HG02943 (cell line): ENCODE results near the gene OR52E5.
A peak's percentile ranks its signal among the peaks of the same experiment; 100 is the strongest.

ENCODE experiments used
- ATAC-seq: cut with Tn5 transposase; IDR thresholded peaks from one replicate; pipeline ENCODE4 v1.9.1; 2021; ENCODE audit warnings: mild to moderate bottlenecking, low read depth, moderate library complexity; ENCODE audit not compliant: unreplicated experiment

The OR52E5 gene

GRCh38 chr11:5892908-5893307, at the start of gene OR52E5:
TSS of gene OR52E5 (plus strand) at chr11:5893208. CDS start at chr11:5900777, 7,569 bp downstream.
- ATAC-seq, result no peak

- no peak for ATAC-seq
Observed at GRCh38 chr11:5846701-5847100, 46.3 kb upstream of the OR52E5 start.

GRCh38 chr11:5847711-5848110, 45.3 kb upstream of the OR52E5 start:
- no peak for ATAC-seq

GRCh38 chr11:5851002-5851401, 42.0 kb upstream of the OR52E5 start:
- ATAC-seq, result no peak

GRCh38 chr11:5857590-5857989, 35.4 kb upstream of the OR52E5 start, which contains the start of gene OR52E8:
TSS of gene OR52E8 (minus strand) at chr11:5857690. CDS start at chr11:5857690, 0 bp downstream.
- no peak for ATAC-seq

GRCh38 chr11:5865826-5866225, 27.2 kb upstream of the OR52E5 start:
- ATAC-seq, result no peak

GRCh38 chr11:5878564-5878963, 14.4 kb upstream of the OR52E5 start:
- no peak for ATAC-seq

GRCh38 chr11:5880329-5880728, 12.7 kb upstream of the OR52E5 start, which contains the start of gene OR52E4:
TSS of gene OR52E4 (plus strand) at chr11:5880629. CDS start at chr11:5884293, 3,664 bp downstream.
- ATAC-seq, result no peak

GRCh38 chr11:5881756-5882155, 11.3 kb upstream of the OR52E5 start:
- ATAC-seq, result no peak

GRCh38 chr11:5887172-5887571, 5.8 kb upstream of the OR52E5 start:
- no peak for ATAC-seq

- no peak for ATAC-seq
Observed at GRCh38 chr11:5887661-5888060, 5.3 kb upstream of the OR52E5 start.

GRCh38 chr11:5891216-5891800, 1.7 kb upstream of the OR52E5 start:
- ATAC-seq, result no peak

GRCh38 chr11:5899534-5899933, 6.5 kb downstream of the OR52E5 start:
- ATAC-seq, result no peak

- no peak for ATAC-seq
Observed at GRCh38 chr11:5910540-5910939, 17.5 kb downstream of the OR52E5 start.

GRCh38 chr11:5922749-5923426, 29.9 kb downstream of the OR52E5 start:
- ATAC-seq, result peak; percentile 73

- peak; percentile 27 for ATAC-seq
Observed at GRCh38 chr11:5923427-5923776, 30.4 kb downstream of the OR52E5 start.

GRCh38 chr11:5923794-5924193, 30.8 kb downstream of the OR52E5 start:
- no peak for ATAC-seq

- ATAC-seq, result no peak
Observed at GRCh38 chr11:5928271-5928670, 35.3 kb downstream of the OR52E5 start.

GRCh38 chr11:5928811-5929210, 35.8 kb downstream of the OR52E5 start:
- ATAC-seq, result no peak

GRCh38 chr11:5929571-5930368, 36.8 kb downstream of the OR52E5 start:
- no peak for ATAC-seq

- ATAC-seq, result no peak
Observed at GRCh38 chr11:5930614-5931013, 37.6 kb downstream of the OR52E5 start.
